ENCODE results near the gene PARD3. TPM values are rescaled to one million over a fixed set of nuclear protein-coding genes. Genes with fewer than 3 reads are reported as not detected.

The PARD3 gene
- total RNA-seq, 3 donors from 2014 or later: 0.35 to 0.53 (median 0.37) TPM

DNA sequence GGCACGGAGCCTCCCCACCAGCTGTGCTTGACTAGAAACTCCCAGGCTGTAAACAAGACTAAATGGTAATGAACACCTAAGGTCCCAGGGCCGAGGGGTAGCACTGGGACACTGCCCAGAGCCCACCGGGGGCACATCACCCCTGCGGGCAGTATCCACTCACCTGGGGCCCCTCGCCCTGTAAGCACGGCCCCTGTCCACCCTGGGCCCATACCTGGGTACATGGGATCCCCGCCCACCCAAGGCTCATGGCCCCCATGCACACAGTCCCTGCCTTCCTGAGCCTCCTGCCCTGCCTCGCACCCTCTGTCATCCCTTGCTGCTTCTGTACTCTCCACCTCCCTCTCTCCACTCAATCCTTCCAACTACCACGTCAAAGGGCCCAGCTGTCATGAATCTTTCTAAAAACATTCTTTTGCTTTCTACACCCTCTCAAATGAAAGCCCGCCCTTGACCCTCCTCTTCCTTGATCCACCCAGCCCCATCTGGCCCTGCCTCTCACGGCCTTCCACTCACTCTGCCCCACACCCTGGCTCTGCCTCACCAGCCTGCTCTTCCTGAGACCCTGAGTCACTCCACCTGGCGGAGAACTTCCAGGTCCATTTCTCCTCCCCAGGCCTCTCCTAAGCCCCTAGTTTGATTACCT, 173.1 kb downstream of the PARD3 start:
- H3K27me3 Mint-ChIP-seq (ENCODE audit: low read depth): no peaks in the 10 kb centered on the region

DNA sequence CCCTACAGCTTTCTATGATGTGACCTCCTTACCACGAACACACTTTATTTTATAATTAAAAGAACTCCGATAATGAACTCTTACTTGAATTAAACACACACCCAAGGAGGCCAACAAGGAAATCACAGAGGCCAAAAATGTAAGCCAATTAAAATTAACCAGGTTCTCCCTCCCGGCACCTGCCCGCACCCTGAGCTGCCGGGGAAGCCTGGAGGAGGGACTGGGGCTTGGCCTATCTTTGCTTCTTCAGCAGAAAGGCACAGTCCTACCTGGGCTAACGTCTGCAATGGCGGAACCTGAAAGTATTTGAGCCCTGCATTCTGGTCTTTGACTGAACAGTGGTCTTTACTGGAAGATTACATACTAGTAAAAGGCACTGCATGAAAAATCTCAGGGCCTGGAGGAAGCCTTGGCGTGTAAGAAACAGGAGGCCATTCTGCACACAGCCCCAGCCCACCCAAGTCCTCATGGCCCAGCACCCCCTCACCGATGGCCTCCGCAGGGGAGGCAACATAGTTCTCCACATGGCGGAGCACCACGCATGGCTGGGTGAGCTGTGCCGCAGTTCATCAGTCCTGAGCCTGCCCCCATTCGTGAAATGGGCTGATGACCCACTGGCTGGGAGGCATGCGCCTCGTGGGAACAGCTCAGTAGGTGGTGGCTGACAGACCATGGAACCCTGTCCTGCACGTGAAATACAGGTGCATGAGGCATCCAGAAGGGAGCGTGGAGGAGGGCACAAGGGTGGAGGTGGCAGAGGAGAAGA, 173.8 kb downstream of the PARD3 start:
- H3K27me3 Mint-ChIP-seq (ENCODE audit: low read depth): no peaks in the 10 kb centered on the region
- peaks cover 10% of the 10 kb centered on the region for H3K4me1 Mint-ChIP-seq (ENCODE audit: low read depth)
- no peak overlapping the region for H3K4me3 Mint-ChIP-seq
- H3K36me3 Mint-ChIP-seq (ENCODE audit: insufficient read depth): no peaks in the 10 kb centered on the region
- DNase-seq (no peak), ATAC-seq (no peak)
- no peaks in the 10 kb centered on the region for H3K9me3 Mint-ChIP-seq

More for the DNA sequence above, 173.1 kb downstream of the PARD3 start:
- DNase-seq (no peak), ATAC-seq (no peak)
- Mint-ChIP-seq H3K4me3 (no peak overlapping the region), H3K36me3 (ENCODE audit: insufficient read depth) (no peaks in the 10 kb centered on the region), H3K4me1 (ENCODE audit: low read depth) (peaks cover 10% of the 10 kb centered on the region), H3K9me3 (no peaks in the 10 kb centered on the region)

DNA sequence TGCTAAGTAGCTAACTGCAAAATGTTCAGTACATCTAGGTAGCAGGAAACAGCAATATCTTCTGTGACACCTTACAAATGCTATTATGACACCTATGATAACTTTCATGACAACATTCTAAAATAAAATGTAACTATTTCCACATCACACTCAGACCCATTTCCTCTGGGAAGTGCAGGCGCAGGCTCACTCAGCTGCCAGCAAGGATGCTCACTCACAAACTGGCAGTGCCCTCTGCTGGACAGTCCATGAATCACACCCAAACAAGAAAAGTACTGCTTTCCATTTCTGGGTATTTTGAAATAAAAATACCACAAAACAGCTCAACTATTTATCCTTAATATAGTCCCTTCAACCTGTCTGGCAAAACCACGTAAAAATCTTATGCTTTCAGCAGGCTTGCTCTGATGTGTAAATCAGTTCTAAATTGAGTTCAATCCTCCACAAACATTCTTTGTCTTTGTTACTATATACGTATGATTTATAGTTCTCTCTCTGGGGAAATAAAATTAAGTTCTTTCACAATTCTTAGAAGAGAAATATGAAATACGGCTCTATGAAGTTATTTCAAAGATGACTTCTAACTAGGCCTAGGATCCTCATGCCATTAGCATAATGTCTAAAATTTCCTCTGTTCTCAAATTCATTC, 176.6 kb downstream of the PARD3 start:
- H3K27me3 Mint-ChIP-seq (ENCODE audit: low read depth): no peaks in the 10 kb centered on the region
- DNase-seq (peak; percentile 58), ATAC-seq (peak in 1 of 2 donors; percentile 50)
- H3K36me3 Mint-ChIP-seq (ENCODE audit: insufficient read depth): no peaks in the 10 kb centered on the region
- H3K9me3 Mint-ChIP-seq: no peaks in the 10 kb centered on the region
- peaks cover 10% of the 10 kb centered on the region for H3K4me1 Mint-ChIP-seq (ENCODE audit: low read depth)
- no peak overlapping the region for H3K4me3 Mint-ChIP-seq

DNA sequence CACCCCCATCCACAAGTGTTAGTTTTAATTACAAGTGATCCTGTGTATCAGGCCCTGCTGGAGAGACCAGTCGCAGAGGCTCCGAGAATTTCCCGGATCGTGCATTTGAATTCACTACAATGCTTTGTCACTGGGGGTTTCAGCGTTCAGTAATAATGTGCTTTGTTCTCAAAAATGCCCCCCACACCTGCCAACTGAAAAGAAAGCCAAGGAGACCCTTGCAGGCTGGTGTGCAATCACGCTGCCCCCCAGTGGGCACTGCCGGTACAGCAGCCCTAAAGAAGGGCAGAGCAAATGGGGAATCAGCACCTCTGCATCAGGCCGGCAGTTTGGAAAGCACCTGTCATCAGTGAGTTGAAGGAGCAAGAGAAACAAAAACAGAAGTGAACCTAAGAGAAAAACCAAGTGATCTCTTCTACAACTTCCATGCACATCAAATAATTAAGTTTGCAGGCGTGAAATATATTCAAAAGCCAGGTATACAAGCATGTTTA, 177.6 kb downstream of the PARD3 start:
- ATAC-seq (peak; percentile 70 to 77), DNase-seq (peak; percentile 48)
- Mint-ChIP-seq H3K9me3 (no peaks in the 10 kb centered on the region), H3K27me3 (ENCODE audit: low read depth) (no peaks in the 10 kb centered on the region), H3K4me3 (no peak overlapping the region), H3K36me3 (ENCODE audit: insufficient read depth) (no peaks in the 10 kb centered on the region), H3K4me1 (ENCODE audit: low read depth) (peaks cover 10% of the 10 kb centered on the region)

DNA sequence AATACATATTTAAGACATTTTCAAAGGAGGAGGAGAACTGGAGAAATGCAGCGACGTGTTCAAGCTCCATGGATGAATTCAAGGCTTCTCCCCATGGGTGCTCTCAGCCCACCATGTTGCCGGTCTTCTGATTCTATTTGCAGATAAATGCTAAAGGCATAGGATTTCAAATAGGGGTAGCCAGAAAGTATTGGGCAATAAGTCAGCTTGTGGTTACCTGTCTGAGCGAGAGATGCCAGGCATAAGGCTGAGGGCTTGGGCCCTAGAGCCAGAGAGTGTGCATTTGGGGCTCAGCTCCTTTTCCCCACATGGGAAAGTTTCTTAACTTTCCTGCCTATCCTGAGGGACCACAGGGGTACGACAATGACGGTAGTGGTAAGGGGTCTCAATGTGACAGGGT, 180.0 kb downstream of the PARD3 start:
- ATAC-seq: no peak
- Mint-ChIP-seq H3K36me3 (ENCODE audit: insufficient read depth) (no peaks in the 10 kb centered on the region), H3K4me3 (no peak overlapping the region), H3K4me1 (ENCODE audit: low read depth) (peaks cover 10% of the 10 kb centered on the region), H3K9me3 (no peaks in the 10 kb centered on the region), H3K27me3 (ENCODE audit: low read depth) (peaks cover 2% of the 10 kb centered on the region)
- no peak for DNase-seq

GRCh38 chr10:34633374-34633773, 181.7 kb downstream of the PARD3 start:
- H3K4me1 Mint-ChIP-seq (ENCODE audit: low read depth): peaks cover 9% of the 10 kb centered on the region

DNA sequence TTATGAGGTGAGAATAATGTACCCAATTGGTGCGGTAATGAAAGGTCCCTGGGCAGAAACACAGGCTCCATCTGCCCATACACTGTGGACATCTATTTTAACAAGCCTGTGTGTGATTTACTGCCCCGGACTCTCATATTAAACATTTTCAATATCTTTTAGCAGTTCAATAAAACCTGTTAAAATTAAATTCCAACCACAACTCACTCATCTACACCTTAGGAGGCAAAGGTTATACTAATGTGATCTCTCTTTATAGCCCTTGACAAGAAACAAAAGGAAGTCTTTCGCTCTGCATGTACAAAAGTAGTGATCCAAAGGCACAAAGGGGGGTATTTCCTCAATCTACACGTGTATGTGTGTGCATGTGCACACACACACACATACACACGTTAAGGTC, 186.0 kb downstream of the PARD3 start:
- DNase-seq (no peak), ATAC-seq (no peak)
- H3K27me3 Mint-ChIP-seq (ENCODE audit: low read depth): peaks cover 2% of the 10 kb centered on the region
- H3K9me3 Mint-ChIP-seq: no peaks in the 10 kb centered on the region
- H3K4me3 Mint-ChIP-seq: no peak overlapping the region
- no peaks in the 10 kb centered on the region for H3K4me1 Mint-ChIP-seq (ENCODE audit: low read depth)
- no peaks in the 10 kb centered on the region for H3K36me3 Mint-ChIP-seq (ENCODE audit: insufficient read depth)

More at GRCh38 chr10:34633374-34633773, 181.7 kb downstream of the PARD3 start:
- DNase-seq (no peak), ATAC-seq (no peak)
- H3K9me3 Mint-ChIP-seq: no peaks in the 10 kb centered on the region
- H3K27me3 Mint-ChIP-seq (ENCODE audit: low read depth): peaks cover 2% of the 10 kb centered on the region
- H3K36me3 Mint-ChIP-seq (ENCODE audit: insufficient read depth): no peaks in the 10 kb centered on the region
- no peak overlapping the region for H3K4me3 Mint-ChIP-seq

GRCh38 chr10:34628174-34628796, 186.8 kb downstream of the PARD3 start:
- Mint-ChIP-seq H3K9me3 (no peaks in the 10 kb centered on the region), H3K4me3 (no peak overlapping the region), H3K36me3 (ENCODE audit: insufficient read depth) (no peaks in the 10 kb centered on the region), H3K27me3 (ENCODE audit: low read depth) (peaks cover 2% of the 10 kb centered on the region), H3K4me1 (ENCODE audit: low read depth) (no peaks in the 10 kb centered on the region)
- DNase-seq (no peak), ATAC-seq (no peak)

- Mint-ChIP-seq H3K9me3 (no peaks in the 10 kb centered on the region), H3K27me3 (ENCODE audit: low read depth) (peaks cover 2% of the 10 kb centered on the region), H3K4me3 (no peak overlapping the region), H3K36me3 (ENCODE audit: insufficient read depth) (no peaks in the 10 kb centered on the region), H3K4me1 (ENCODE audit: low read depth) (no peaks in the 10 kb centered on the region)
- ATAC-seq: no peak
- no peak for DNase-seq
Measured at GRCh38 chr10:34627741-34628140, 187.4 kb downstream of the PARD3 start.

- ATAC-seq: no peak
- Mint-ChIP-seq H3K27me3 (ENCODE audit: low read depth) (peaks cover 2% of the 10 kb centered on the region), H3K4me3 (no peak overlapping the region), H3K9me3 (no peaks in the 10 kb centered on the region), H3K4me1 (ENCODE audit: low read depth) (no peaks in the 10 kb centered on the region), H3K36me3 (ENCODE audit: insufficient read depth) (no peaks in the 10 kb centered on the region)
- DNase-seq: no peak
Measured at GRCh38 chr10:34627331-34627730, 187.8 kb downstream of the PARD3 start.

DNA sequence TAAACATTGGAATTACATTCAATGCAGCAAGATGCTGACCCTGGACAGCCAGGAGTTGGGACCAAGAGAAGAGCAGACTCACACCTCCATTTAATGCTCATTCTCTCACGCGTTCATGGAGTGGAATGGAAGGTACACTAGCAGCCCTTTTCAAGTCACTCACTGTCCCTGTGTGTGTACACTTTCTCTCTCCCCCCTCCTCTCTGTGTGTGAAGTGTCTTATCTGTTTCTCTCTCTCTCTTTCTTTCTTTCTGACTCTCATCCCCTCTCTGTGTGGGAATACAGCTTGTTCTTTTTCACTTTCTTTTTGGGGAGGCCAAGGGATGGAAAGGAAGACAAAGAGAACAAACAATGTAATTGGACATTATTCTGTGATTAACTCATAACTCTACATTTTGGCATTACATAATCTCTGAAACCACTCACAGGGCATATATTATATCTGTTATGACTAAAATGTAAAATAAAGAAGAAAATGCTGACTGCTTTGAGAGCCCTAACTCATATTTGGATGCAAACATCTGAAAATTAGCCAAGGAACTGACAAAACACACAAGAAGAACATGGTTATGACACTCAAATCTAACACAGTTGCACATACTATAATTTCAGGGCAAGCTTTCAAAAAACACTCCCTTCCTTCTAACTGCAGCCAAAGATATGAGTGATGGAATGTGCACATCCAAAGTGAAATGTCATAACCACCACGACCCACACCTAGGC, 188.8 kb downstream of the PARD3 start:
- Mint-ChIP-seq H3K4me3 (no peak overlapping the region), H3K27me3 (ENCODE audit: low read depth) (peaks cover 2% of the 10 kb centered on the region), H3K36me3 (ENCODE audit: insufficient read depth) (no peaks in the 10 kb centered on the region), H3K4me1 (ENCODE audit: low read depth) (no peaks in the 10 kb centered on the region), H3K9me3 (no peaks in the 10 kb centered on the region)
- ATAC-seq: no peak
- DNase-seq: no peak

DNA sequence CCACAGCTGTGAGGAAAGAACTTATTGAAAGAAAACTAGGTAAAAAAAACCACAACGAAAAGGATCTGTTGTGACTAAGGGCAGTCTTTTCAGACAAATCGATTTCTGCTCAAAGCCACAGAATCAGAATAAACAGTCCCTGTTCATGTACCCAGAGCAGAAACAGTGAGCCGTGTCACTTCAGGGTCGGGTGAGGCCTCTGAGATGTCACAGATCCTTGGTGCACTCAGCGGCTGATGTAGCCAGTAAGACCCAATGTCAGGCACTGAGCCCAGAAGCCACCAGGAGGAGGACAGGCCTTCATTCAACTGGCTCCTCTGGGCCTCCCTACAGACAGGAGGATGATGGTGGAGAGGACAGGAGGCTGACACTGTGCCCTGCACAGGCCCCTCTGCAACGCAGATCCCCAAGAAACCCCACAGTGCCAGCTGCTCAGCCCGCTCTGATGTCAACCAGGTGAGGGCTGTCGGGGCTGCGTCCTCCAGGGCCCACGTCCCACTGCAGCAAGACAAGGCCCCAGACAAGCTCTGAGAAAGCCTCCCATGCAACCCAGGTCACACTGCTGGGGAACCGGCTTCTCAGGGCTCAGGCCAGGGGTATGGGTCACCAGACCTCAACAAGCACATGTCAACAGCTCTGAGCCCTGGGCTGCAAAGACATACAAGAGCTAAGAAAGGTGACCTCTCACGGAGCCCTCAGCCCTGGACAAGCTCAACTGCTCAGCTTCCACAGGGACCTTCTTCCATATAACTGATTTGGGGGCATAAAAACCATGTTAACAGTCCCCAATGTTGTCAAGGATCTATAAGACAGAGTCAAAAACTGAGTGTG, 190.6 kb downstream of the PARD3 start:
- peak in 1 of 2 donors; percentile 20 for ATAC-seq
- H3K4me3 Mint-ChIP-seq: no peak overlapping the region

GRCh38 chr10:34622945-34623344, 192.2 kb downstream of the PARD3 start:
- ATAC-seq: no peak
- Mint-ChIP-seq H3K4me3 (no peak overlapping the region), H3K4me1 (ENCODE audit: low read depth) (no peaks in the 10 kb centered on the region), H3K9me3 (no peaks in the 10 kb centered on the region), H3K27me3 (ENCODE audit: low read depth) (peaks cover 3% of the 10 kb centered on the region), H3K36me3 (ENCODE audit: insufficient read depth) (no peaks in the 10 kb centered on the region)
- no peak for DNase-seq

More for the DNA sequence above, 190.6 kb downstream of the PARD3 start:
- no peaks in the 10 kb centered on the region for H3K36me3 Mint-ChIP-seq (ENCODE audit: insufficient read depth)
- no peak for DNase-seq
- no peaks in the 10 kb centered on the region for H3K4me1 Mint-ChIP-seq (ENCODE audit: low read depth)
- H3K9me3 Mint-ChIP-seq: no peaks in the 10 kb centered on the region
- no peaks in the 10 kb centered on the region for H3K27me3 Mint-ChIP-seq (ENCODE audit: low read depth)
